Measurements from ENCODE around the gene TMEM245.

- no peak for TF ChIP-seq GATA3 (IDR thresholded peaks at IDR 0.05; ENCODE audit: low read depth, low read length)
- TF ChIP-seq GATA2 (IDR thresholded peaks at IDR 0.05; ENCODE audit: low read depth, low read length): no peak
These were observed 5.7 kb downstream of the TMEM245 start for GRCh38 chr9:109113892-109114609.

Measured in SH-SY5Y (cell line).